GM21423 (cell line): ENCODE data around the gene GRIK1.

Experiments
- ATAC-seq: cut with Tn5 transposase; IDR thresholded peaks from one replicate; pipeline ENCODE4 v1.9.1; 2021; ENCODE audit warnings: mild to moderate bottlenecking, moderate library complexity; ENCODE audit not compliant: unreplicated experiment

The GRIK1 gene

DNA sequence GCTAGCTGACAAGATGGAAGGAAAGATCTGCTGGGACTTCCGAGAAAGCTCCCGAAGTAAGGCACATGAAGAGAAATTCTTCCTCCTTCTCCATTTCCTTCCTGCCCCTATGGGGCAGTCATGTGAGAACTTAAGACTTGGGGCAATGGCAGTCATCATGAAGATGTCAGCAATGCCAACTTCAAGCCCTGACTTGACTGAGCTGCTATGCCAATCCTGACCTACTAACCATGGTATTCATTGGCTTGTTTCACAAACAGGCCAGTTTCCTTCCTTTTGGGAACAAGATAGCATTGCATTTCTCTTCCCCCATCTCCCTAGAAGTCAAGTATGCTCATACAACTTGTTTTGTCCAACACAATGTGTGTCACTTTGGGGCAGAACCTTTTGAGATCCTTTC lies 25.5 kb downstream of the GRIK1 start:
- ATAC-seq = no peak

DNA sequence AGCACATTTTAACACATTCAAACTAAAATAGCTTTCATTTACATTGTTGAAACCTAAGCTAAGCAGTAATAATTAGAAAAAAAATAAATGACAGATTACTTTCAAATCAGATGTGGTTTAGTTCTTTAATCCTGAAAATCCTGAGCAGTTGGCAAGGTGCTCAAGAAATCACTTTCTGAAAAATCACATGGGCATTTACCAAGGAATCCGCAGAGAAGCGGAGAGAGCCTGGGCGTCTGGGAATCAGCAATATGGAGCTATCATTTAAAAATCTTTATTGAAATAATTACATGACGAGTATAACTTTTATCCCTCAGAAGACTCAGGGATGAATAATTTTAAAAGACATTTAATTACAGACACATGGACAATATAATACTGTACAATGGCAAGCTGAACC lies 30.2 kb downstream of the GRIK1 start:
- no peak for ATAC-seq

DNA sequence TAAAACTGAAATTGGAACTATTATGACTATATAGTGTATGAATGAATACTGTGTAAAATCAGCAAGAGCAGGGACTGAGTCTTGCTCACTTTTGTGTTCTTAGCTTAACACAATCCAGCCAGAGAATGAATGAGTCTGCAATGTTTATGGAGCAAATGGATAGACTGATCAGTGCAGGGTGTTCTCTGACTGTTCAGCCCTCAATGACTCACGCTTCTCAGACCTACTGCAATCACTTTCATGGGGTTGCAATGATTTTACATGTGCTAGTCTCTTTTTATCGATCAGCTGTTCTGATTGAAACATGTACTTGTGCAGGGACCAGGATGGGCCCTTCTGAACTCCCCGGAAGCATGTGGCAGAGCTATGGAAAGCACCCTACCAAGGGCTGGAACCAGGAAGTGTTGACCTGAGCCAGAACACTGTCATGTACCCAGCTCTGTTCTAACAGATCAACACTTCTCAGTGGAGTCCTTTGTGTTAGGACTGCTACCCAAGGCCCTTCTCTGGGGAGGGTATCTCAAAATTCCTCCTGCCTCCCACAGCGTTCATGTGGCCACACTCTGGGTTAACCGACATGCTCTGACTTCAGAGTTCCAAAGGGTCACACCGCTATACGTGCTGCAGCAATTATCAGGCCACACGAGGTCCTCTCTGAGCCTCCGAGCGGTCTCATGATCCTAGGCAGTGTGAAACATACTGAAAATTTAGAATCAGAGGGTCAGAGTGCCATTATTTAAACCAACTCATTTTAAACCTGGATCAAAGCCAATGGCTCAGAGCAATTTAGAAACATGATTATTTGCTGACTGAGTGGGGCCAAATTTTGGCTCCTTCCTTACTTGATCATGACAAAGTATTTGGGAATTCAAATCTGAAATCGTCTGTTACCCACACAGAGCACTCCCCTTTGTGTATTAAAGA lies 35.2 kb downstream of the GRIK1 start:
- no peak for ATAC-seq

DNA sequence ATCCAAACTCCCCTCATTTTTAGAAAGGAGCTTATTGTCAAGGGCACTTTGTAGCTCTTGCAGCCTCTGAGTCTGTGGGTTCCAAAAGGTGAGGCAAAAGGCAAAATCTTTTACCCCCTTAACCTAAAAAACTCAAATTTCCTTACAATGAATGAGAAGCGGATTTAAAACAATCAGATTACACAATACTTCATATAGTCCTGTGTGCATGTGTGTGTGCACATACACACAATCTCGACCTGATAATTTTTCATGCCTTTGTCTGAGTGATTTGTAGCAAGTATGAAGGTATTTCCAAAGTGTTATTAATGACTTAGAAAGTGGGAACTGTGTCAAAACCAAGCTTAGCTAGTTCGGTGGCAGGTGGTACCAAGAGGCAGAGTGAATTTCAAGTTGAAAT lies 42.9 kb downstream of the GRIK1 start:
- no peak for ATAC-seq

DNA sequence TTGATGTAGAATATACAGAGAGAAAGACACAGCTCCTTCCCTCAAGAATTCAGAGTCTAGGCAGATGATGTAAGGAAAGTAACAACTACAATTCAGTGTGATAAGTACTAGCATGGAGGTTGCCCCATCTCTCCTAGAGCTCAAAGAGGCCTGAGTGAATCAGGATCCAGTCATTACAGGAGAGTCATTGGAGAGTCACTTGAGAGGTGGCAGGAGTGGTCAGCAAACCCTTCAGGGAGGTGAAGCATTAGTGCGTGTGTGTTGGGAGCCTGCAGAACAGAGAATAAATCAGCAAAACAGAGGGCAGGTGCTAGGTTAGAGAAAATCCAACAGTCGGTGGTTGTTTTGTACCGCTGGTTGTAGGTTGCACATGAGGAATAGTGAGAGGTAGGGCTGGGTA lies 46.1 kb downstream of the GRIK1 start:
- no peak for ATAC-seq

DNA sequence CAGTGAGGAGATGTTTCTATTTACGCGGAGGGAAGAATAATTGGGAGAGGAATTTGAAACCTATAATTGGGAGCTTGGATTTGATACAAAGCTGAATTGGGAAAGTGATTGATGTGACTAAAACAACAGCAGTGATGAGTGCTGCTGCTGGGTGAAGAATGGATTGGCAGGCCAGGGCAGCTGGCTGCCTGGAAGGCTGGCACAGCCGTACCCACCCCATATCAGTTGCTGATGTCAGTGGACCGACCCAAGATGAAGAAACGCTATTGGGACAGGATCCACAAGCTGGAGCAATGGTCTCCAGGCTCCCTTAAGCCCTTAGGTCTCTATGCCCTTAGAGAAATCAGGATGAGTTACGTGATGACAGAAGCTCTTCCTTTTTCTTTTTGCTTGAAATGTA lies 47.4 kb downstream of the GRIK1 start:
- ATAC-seq = no peak

DNA sequence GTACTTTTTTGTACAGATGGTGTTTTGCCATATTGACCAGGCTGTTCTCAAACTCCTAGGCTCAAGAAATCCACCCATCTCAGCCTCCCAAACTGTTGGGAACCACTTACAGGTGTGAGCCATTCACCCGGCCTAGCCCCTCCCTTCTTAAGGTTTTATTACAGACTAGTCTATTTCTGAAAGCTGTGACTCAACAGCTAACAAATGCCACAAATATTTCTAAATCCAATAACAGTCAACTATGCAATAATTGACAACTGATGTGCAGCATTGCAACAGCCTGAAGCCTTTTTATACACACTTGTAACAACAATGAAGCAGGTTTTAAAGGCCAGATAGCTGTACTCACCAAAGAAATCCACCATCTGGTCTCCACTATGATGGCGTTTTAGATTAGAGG lies 51.4 kb downstream of the GRIK1 start:
- no peak for ATAC-seq

DNA sequence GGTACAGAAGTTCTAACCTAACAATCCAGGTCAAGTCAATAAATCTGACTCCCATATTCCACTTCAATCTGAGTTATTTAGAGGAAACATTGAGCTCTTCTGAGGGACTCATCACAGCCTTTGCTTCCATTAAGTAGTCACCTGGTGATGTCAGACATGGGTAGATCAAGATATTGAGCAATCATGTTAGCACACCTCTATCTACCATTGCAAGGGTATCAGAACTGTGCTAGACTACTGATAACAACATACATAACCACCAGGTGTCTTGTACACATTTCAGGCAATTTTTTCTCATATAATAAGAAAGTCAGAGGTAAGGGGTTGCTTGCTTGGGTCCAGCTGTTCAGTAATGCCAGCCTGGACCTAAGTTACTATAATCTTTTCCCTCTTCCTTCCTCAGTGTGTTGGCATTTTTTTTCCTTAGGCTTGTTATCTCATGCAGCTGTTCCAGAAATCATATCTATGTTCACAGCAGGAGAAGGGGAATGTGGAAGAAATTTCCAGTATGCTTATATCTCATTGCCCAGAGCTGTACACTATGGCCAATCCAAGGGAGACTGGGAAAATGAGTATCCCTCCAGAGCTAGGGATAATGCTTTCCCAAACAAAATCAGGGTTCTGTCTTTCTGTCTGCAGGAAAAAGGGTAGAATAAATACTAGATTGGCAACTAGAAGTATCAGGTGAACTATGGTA lies 52.3 kb downstream of the GRIK1 start:
- no peak for ATAC-seq

DNA sequence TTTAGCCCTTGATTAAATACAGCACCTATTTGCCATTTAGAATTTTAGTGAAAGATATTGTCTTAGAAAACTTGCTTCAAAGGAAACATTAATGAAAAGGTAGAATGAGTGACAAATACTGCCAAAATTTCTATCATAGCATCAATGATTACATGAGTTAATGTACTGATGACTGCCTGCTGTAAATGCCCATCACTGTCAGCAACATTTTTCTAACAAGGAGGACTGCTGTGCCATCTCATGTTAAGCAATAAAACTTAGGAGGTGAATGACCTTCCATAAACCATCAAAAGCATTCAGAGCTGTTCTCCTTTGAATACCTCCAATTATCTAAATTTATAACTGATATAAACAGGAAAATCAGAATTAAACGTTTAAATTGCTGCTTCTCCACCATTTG lies 54.3 kb downstream of the GRIK1 start:
- ATAC-seq = no peak

DNA sequence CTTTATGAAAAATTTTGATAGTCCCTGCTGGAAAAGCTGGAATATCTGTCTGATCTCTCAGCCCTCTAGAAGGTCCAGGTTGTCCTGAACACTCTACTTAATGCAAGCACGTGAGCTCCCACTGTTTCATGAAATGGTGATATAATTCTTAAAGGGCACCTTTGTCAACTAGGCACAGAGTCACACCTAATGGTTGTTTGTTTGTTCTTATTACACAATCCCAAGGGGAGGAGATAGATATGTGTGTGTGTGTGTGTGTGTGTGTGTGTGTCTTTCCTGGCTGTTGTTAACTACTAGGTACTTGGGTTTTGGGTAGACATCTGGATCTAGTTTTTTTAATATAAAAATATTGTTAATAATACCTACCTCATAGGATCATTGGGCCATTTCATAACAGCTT lies 63.9 kb downstream of the GRIK1 start:
- no peak for ATAC-seq

DNA sequence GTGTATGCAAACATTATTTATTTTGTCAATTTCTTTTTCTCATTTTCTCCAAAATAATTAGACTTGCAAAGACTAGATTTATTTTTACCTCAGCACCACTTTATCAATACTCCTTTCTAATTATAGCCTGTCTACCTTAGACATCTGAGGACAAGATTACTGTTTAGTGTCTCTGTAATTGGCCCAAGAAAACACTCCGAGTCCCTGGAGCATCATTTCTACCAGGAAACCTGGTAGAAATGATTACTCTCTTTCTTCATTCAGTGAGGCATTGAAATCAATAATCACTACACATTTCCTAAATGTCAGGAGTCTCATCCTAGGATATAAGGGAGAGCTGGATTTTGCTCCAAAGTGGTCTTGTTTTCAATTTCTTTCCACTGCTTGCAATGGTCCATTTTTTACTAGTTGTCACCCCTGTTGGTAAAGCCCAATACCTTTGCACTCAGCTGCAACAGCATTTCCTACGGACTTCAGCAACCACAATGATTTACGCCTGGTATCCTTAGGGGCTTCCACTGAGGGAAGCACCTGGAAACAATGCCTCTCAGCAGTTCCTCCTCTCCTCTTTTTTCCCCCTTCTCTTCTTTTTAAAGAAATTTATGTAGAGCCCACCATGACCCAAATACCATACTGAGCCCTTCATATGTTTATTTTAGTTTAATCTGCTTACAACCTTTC lies 64.6 kb downstream of the GRIK1 start:
- ATAC-seq = no peak

DNA sequence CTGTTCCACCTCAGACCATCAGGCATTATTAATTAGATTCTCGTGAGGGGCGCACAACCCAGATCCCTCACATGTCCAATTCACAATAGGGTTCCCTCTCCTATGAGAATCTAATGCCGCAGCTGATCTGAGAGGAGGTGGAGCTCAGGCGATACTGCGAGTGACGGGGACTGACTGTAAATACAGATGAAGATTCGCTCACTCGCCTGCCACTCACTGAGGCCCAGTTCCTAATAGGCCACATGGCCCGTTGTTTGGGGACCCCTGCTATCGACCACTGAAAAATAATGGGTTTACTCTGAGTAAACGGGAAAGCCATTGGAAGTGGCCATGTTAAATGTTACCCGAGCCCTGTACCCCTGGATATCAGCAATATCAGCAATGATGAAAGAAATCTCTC lies 65.9 kb downstream of the GRIK1 start:
- no peak for ATAC-seq

DNA sequence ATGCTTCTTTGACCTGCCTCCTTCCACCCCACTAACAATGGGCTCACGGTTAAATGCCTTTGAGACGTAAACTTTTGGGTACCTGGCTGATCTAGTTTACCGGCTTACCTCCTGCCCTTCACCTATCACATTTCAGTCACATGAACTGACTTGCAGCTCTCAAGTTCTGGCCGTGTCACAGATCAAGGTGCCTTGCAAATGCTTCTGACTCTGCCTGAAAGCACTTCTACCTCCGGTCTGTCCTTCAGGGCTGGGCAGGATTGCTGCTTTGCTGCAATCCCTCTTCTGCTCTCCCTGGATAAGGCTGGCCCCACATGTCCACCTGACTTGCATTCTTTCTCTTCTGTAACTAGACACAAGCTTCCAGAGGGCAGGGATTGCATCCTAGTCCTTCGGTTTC lies 69.0 kb downstream of the GRIK1 start:
- no peak for ATAC-seq

DNA sequence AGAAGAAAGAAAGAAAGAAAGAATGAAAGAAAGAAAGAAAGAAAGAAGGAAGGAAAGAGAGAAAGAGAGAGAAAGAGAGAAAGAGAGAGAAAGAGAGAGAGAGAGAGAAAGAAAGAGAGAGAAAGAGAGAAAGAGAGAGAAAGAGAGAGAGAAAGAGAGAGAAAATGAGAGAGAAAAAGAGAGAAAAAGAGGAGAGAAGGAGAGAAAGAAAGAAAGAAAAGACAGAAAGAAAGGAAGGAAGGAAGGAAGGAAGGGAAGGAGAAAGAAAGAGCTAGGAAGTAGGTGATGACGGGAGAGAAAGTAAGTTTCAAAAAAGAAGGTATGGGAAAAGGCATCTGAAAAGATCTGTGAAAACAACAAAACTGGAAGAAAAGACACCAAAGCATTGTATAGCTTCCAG lies 72.0 kb downstream of the GRIK1 start:
- ATAC-seq = no peak

DNA sequence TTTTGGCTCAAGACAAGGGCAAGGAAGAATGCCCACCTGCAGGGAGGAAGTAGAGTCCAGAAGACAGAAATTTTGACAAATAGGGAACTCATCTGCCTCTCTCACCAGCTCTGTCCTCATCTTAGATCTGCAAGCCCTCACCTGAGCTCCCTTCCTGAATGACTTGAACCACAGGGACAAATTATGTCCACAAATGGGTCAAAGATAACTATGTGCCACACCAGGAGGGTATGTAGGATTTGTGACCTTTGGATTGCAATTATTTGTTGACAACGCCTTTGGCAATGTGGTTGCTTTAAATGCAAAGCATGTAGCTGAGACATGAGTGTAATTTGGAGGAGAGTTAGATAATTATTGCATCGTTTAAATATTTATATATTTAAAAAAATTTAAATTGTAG lies 79.5 kb downstream of the GRIK1 start:
- no peak for ATAC-seq

DNA sequence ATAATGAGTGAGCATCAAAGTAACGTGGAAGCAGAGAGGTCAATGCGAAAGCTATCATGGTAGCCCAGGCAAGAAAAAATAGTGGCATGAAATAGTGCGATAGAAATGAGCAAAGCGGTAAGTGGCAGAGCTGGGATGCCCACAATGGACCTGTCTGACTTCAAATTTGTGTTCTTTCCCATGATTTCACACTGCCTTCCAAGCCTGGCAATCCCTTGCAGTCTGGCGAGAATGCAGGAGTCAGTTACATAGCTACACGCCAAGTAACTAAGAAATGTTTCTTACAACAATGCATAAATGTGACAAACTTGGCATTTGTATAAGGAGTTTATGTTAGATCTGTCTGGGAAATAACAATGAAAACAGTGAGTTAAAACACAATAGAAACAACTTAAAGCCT lies 82.6 kb downstream of the GRIK1 start:
- no peak for ATAC-seq

DNA sequence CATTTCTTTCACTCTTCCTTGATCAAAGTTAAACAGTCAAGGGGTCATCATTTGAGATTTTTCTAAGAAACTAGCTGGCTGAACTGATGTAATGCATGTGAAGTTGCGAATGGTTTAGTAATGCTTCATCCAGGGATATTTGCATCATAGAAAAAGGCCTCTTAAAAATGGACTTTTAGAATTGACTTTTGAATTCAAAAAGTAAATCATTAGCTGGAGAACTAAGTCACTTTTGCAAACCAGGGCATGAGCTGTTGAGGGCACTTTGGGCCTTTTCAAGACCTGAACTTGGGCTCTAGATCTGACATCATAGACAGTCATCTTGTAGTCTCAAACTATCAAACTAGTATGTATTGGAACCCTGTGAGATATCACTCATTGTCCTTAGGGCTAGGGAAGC lies 85.0 kb downstream of the GRIK1 start:
- no peak for ATAC-seq

DNA sequence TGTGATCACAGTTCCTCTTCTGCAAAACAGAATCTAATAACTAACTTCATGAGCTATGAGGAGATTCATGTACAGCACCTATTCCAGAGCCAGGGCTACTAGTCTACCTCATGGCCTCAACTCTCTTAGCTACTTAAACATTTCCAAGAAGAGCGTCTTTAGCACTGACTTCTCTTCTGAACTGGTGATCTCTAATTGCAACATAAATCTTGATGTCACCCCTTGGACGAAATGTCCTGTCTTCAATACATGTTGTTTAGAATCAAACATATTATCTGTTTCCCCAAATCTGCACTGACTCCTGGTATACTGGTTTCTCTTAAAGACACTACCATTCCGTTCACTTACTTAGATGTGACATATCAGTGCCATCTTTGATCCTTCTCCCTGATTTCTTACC lies 88.2 kb downstream of the GRIK1 start:
- ATAC-seq = no peak

DNA sequence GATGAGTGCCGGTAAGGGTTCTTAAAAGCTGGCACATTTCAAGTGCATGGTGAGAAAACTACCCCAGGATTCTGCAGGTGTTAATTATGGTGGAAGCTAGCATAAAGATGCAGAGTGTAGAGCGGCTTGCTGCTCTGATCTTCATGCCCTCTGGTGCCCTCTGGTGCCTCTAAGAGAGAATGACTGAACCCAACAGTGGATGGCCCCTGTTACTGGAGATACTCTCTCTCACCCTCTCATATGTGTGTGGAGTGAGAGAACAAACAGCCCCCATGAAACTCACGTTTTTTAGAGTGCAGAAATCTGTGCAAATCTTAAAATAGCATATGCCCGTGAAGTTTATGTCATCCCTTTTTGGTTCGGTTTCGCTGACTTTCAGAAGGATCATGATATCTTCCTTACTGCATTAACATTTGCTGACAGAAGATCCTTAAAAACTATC lies 90.0 kb downstream of the GRIK1 start:
- ATAC-seq = peak; percentile 95

DNA sequence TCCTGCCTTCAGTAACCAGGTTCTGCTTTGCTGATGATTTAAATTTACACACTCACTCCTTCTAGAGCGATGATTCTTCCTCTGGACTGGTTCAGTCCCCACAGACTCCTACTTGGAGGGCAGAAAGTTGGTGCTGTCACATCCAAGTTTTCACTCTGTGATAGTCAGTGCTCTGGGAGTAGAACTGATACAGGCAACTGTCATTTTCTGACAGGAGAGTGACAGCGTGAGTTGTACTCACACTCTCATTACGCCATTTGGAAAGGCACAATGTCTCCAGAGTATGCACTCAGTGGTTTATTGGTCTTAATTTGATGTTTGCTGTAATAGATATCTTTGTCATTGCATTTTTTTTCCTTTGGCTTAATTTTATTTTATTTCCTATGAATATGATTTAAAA lies 96.0 kb downstream of the GRIK1 start:
- no peak for ATAC-seq

DNA sequence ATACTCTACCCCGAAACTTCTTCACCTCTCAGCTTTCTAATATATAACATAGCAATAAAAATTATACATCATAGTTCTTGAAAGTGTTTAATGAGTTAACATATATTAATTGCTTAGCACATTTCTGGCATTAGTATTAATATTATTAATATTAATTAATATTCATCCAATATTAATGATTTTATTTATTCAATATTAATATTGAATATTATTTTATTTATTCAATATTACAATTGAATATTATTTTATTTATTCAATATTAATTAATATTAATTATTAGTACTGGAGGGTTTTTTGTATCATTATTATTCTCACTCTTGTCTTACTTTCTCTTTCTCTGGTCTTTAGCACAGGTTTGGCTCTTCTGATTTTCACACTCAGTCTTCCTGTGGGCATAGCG lies 105.2 kb downstream of the GRIK1 start:
- ATAC-seq = no peak

DNA sequence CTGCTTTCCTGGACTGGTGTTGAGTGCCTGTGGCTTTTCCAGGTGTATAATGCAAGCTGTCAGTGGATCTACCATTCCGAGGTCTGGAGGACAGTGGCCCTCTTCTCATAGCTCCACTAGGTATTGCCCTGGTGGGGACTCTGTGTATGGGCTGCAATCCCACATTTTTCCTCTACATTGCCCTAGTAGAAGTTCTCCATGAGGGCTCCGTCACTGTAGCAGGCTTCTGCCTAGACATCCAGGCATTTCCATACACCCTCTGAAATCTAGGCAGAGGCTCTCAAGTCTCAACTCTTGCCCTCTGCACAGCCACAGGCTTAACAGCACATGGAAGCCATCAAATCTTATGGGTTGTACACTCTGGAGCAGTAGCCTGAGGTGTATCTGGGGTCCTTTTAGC lies 107.6 kb downstream of the GRIK1 start:
- no peak for ATAC-seq
